GM18858 (cell line): ENCODE results near the gene CREB3L4.
"Not testable (repeated sequence)": the region's sequence is repeated elsewhere in the genome, so short reads cannot be mapped to it uniquely, and the experiment has no call there.

Source experiments
- ATAC-seq: cut with Tn5 transposase; IDR thresholded peaks from one replicate; pipeline ENCODE4 v1.9.1; 2021; ENCODE audit not compliant: unreplicated experiment

The CREB3L4 gene

DNA sequence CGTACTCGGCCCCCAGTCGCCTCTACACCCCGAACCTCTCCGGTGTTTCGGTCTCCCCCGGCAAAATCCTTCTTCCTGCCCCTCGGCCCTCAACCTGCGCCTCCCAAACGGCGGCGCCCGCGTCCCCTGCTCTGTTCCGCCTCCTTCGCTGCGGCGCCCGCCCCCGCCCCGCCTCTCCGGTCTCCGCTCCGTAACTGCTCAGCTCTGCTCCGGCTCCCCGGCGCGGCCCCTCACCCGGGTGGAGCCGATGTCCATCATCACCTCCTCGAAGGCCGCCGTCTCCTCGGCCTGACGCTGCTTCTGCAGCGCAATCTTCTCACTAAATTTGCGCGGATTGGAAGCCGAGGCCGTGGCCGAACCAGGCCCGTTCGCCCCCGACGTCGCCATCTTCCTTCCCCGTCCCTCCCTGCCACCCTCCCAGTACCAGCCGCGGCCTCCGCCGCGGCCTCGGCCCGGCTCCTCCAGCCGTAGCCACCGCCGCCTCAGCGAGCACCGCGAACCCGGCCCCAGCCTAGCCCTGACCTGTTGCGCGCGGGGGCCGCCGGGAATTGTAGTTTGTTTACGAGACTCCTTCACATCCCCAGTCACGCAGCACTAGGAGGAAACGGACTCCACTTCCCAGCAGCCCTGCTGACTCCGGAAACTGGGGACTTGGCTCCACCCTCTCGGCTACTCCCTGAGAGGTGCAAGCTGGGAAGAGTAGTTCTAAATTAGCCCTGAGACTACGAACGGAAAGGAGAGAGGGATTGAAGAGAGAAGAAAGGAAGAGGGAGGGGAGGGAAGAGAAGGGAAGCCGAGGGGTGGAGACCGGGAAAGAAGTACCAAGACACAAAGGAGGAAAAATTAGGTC, 9.4 kb upstream of the CREB3L4 start, which contains the start of gene CRTC2:
Gene CRTC2 (minus strand): TSS at position 502 of the 850 bp plus-strand sequence. CDS start 115 bp downstream, at position 387.
- ATAC-seq = peak; percentile 78

DNA sequence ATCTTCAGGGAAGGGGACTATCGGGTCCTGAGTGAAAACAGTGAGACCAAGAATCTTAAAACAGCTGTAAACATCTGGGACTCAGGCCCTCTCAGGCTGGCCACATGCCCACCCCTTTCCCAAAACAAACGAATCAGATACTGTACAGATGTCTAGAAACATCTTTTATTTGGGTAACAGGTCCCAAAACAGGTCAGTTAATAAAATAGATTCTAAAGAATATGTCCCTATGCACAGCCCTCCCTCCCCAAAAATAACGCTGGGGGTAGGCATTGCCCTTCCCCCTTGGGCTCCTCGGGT, 8.8 kb upstream of the CREB3L4 start:
- no peak for ATAC-seq

DNA sequence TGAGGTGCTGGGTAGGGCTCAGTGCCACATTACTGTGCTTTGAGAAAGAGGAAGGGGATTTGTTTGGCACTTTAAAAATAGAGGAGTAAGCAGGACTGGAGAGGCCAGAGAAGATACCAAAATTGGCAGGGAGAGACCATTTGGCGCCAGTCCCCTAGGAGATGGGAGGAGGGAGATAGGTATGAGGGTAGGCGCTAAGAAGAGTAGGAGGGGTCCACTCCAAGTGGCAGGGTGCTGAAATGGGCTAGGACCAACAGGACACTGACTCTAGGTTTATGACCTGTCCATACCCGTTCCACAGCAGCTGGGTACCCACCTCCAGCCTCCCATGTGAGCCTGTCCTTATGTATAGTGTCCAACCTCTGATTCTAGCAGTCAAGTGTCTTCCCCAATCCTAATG, 8.2 kb upstream of the CREB3L4 start:
- no peak for ATAC-seq

DNA sequence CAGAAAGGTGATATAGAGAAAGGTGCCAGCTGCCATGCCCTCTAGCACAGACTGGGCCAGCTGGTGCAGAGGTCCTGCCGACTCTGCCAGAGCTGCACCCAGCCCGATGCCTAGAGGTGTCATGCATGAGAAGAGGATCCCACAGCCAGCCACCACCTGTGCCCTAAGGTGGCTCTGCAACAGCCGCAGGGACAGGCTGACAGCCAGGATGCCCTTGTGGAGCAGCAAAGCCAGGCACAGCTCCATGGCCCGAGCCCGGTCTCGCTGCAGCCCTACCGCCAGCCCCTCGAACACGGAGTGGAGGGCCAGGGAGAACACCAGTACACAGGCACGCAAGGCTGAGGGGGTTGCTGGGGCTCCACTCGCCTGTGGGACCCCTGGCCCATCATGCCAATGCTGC, 7.5 kb upstream of the CREB3L4 start:
- ATAC-seq = no peak

DNA sequence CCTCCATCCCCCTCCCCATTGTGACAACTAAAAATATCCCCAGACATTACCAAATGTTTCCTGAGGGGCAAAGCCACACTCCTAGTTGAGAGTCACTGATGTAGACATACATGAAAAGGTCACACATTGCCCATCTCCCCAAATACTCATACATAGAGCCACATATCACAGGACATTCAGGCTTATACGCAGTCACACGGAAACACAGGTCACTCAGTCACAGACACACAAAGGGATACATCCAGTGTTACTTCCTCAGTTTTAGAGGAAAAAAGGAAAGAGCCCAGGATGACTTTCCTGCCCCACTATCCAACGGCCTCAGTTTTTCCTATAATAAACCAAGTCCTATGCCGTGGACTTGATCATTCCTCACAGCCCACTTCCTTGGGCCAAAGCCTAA, 6.3 kb upstream of the CREB3L4 start:
- no peak for ATAC-seq

GRCh38 chr1:153962088-153963029, 5.3 kb upstream of the CREB3L4 start:
- ATAC-seq = no peak

GRCh38 chr1:153963030-153963849, 4.5 kb upstream of the CREB3L4 start, which contains the start of gene SLC39A1:
TSS of gene SLC39A1 (minus strand) at chr1:153963537. CDS start at chr1:153962715, 822 bp downstream.
- ATAC-seq = peak; percentile 32

DNA sequence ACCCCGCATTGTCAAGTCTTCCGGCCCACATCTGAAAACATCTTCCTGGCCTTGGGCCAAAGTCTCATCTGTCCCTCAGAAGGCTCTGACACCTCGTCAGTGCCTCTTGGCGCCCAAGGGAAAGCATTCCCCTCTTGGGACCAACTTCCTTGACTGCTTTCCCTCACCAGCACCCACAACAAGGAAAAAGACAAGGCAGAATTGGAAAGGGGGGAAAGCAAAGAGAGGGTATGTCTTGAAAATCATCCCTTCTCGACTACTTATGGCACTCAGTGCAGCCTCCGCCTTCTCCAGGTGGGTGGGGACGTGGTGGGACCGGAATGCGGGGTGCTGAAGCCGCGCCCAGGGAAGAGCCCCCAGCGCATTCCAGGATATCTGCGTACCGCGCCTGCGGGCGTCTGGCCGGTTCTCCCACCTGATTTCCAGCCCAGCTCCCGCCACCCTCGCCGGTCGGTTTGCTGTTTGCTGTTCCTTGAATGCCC, 3.8 kb upstream of the CREB3L4 start:
- no peak for ATAC-seq

GRCh38 chr1:153968000-153968363, 280 bp downstream of the CREB3L4 start:
- ATAC-seq = no peak

- no peak for ATAC-seq
Observed at GRCh38 chr1:153968408-153968807, 706 bp downstream of the CREB3L4 start.

DNA sequence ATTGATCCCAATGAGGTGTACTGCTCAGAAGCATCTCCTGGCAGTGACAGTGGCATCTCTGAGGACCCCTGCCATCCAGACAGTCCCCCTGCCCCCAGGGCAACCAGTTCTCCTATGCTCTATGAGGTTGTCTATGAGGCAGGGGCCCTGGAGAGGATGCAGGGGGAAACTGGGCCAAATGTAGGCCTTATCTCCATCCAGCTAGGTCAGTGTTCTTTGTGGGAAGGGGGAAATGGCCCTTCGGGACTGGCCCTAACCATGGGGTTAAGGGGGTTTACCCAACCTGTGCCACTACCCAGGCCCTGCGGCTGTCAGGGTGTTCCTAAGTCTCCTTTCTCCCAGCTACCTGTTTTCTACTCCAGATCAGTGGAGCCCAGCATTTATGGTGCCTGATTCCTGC, 1.3 kb downstream of the CREB3L4 start:
- no peak for ATAC-seq

- no peak for ATAC-seq
Observed at GRCh38 chr1:153970346-153970745, 2.6 kb downstream of the CREB3L4 start.

DNA sequence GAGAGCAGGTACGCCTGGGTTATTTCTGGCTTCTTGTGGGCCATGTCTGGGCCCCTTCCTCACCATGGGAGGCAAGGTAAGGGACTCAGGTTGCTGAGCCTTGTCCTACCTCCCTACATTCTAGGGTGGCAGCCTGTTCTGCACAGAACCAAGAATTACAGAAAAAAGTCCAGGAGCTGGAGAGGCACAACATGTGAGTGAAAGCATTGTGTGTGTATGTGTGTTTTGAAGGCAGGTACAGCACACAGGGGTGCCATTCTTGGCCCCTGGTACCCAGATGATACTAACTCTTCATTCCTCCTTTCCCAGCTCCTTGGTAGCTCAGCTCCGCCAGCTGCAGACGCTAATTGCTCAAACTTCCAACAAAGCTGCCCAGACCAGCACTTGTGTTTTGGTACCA, 5.4 kb downstream of the CREB3L4 start:
- ATAC-seq = no peak

GRCh38 chr1:153973525-153973924, 5.8 kb downstream of the CREB3L4 start:
- no peak for ATAC-seq

- no peak for ATAC-seq
Observed at GRCh38 chr1:153976819-153977249, 9.1 kb downstream of the CREB3L4 start.

DNA sequence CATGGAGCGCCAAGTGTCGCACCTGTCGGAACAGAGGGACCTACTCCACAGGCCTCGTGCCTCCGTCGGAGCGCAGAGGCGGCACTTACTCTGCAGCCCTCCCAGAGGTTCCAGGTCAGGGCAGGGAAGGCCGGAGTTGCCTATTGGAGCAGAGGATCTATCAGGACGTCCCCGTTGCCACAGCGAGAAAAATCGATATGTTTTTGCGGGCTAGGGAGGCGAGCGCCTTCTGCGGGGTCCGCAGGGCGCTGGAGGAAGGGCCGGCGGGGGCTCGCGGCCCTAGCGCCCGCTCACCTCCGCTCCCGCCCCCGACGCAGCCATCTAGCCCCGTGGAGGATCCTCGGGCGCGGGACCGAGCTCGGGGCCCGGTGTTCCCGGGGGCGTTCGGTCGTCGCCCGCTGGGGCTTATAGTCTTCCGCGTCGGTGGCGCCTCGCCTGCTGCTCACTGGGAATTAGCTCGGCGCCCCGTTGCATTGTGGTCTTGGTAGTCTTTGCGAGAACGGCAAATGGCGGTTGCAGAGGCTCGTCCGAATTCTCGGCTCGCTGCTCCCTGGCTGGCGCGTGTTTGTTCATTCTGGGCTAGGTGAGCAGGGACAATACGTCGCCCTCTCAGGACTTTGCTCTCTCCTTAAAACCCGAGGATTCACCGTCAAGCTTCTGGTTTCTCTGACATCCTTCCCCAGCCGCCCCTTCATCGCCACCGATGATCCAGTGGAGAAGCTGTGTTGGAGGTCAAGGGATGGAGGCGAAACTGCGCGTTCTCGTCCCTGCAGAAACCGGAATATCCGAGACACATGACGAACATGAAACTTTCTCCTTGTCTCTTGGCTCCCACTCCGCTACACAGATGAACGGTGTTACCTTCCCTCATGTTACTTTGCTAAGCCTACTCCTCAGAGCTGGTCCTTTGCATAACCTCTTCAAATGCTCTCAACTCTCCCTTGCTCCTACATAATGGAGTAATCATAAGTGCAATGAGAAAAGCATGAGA, 9.8 kb downstream of the CREB3L4 start, which contains the start of gene JTB:
Gene JTB (minus strand): TSS at position 425 of the 991 bp plus-strand sequence. CDS start 422 bp downstream, at position 3.
- no peak for ATAC-seq

DNA sequence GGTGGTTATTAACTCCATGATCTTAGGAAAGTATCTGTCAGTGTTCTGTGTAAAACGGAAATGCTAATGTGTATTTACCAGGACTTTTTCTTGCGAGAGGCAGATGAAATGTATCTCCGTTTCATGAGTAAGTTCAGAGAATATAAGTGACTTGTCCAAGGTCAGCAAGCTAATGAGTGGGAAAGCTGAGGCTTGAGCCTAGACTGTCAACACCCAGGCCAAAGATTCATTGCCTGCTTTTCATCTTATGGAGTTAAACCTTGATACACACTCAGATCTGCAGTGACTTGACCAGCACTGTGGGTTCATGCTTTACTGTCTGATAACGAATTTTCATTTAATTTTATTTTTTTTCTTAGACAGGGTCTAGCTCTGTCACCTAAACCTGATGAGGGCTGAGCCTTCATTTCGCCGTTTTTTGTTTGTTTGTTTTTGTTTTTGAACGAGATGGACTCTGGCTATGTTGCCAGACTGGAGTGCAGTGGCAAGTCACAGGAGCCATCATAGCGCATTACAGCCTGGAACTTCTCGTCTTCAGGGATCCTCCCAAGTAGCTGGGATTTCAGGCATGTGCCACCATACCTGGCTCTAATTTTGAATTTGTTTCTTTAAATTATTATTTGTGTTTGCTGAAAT, 10.7 kb downstream of the CREB3L4 start:
- ATAC-seq = no peak

GRCh38 chr1:153979091-153979490, 11.4 kb downstream of the CREB3L4 start:
- not testable (repeated sequence) for ATAC-seq

- ATAC-seq = not testable (repeated sequence)
Observed at GRCh38 chr1:153981735-153982134, 14.0 kb downstream of the CREB3L4 start.
